ENCODE measurements around the gene ACADL.

GRCh38 chr2:210267698-210268097, 42.5 kb upstream of the ACADL start:
- TF ChIP-seq CTCF (IDR thresholded peaks at IDR 0.05) (no peak), POLR2A (IDR thresholded peaks at IDR 0.05) (no peak)

Data from lower leg skin (tissue), 3 donors.